ENCODE measurements around the gene SYPL1. TPM values are rescaled to one million over a fixed set of nuclear protein-coding genes. Genes with fewer than 3 reads are reported as not detected.

The SYPL1 gene
- total and polyA plus RNA-seq, 5 donors from 2014 or later = 37.8 to 80.7 (median 62.3) TPM

GRCh38 chr7:106119719-106120118 lies 7.6 kb upstream of the SYPL1 start:
- Histone ChIP-seq H3K27me3 (ENCODE audit: control insufficient read depth, insufficient read depth, low read length) (no peaks in the 10 kb centered on the region), H3K4me3 (ENCODE audit: low read depth, low read length) (no peak overlapping the region), H3K36me3 (ENCODE audit: control insufficient read depth, insufficient read depth, low read length) (no peaks in the 10 kb centered on the region), H3K9me3 (ENCODE audit: control insufficient read depth in 2 of 2, low read length in 2 of 2) (no peaks in the 10 kb centered on the region), H3K27ac (ENCODE audit: insufficient read depth, low read length, poor library complexity, severe bottlenecking) (no peak overlapping the region), H3K4me1 (ENCODE audit: control insufficient read depth, insufficient read depth, low read length, poor library complexity, severe bottlenecking) (no peaks in the 10 kb centered on the region)
- no peaks in the 10 kb centered on the region for H3K27me3 Mint-ChIP-seq
- no peak overlapping the region for H3K4me3 Mint-ChIP-seq
- ATAC-seq (ENCODE audit: low read depth in 2 of 2) (no peak), DNase-seq (no peak)
- H3K9me3 Mint-ChIP-seq = no peaks in the 10 kb centered on the region
- peaks cover 0 to 29% (median 10%) of the 10 kb centered on the region in 4 donors for H3K4me1 Mint-ChIP-seq
- no peak overlapping the region for H3K27ac Mint-ChIP-seq
- H3K36me3 Mint-ChIP-seq = no peaks in the 10 kb centered on the region

DNA sequence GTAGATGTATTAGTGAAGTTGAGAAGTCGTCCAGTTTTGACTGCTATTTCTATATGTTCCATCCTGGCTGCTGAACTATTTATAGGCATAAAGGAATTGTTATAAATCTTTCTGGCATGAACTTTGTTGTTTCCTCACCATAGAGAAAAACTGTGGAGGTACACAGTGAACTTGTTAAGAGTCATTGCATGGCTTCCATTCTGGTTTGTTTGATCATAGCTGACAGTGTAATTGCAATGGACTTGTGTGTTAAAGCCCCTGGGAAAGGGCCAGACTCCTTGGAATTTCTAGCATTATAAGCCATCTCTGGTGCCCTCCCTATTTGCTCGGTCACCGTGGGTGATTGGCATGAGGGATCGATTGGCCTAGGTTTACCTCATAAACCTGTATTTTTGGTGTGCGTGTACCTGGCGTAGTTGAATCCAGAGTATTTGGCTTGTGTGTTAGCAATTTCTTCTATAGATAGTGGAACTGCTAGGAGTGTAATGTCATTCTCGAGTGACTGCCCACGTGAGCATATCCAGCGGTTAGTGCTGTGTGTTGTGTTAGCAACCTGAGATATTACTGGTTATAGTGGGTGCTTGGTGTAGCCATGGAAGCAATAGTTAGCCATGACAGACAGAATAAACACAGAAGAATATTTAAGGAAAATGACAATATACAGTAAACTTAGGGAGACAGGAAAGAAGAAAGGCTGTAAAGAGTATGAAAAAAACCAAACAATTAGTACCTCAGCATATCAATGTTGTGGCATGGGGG lies 5.9 kb upstream of the SYPL1 start:
- Histone ChIP-seq H3K36me3 (ENCODE audit: control insufficient read depth, insufficient read depth, low read length) (no peaks in the 10 kb centered on the region), H3K4me1 (ENCODE audit: control insufficient read depth, insufficient read depth, low read length, poor library complexity, severe bottlenecking) (peaks cover 2% of the 10 kb centered on the region), H3K27me3 (ENCODE audit: control insufficient read depth, insufficient read depth, low read length) (no peaks in the 10 kb centered on the region), H3K27ac (ENCODE audit: insufficient read depth, low read length, poor library complexity, severe bottlenecking) (no peak overlapping the region), H3K4me3 (ENCODE audit: low read depth, low read length) (no peak overlapping the region), H3K9me3 (ENCODE audit: control insufficient read depth in 2 of 2, low read length in 2 of 2) (no peaks in the 10 kb centered on the region)
- Mint-ChIP-seq H3K27ac (peak overlapping the region in 2 of 3 donors; percentile 17 to 69), H3K27me3 (no peaks in the 10 kb centered on the region), H3K36me3 (no peaks in the 10 kb centered on the region), H3K4me1 (peaks cover 0 to 44% (median 14%) of the 10 kb centered on the region in 4 donors), H3K4me3 (no peak overlapping the region), H3K9me3 (no peaks in the 10 kb centered on the region)
- no peak for ATAC-seq (ENCODE audit: low read depth in 2 of 2)
- DNase-seq = no peak

- H3K4me1 Mint-ChIP-seq = peaks cover 3 to 48% (median 12%) of the 10 kb centered on the region in 4 donors
- no peaks in the 10 kb centered on the region for H3K36me3 Mint-ChIP-seq
- no peak for DNase-seq
- Histone ChIP-seq H3K4me1 (ENCODE audit: control insufficient read depth, insufficient read depth, low read length, poor library complexity, severe bottlenecking) (peaks cover 13% of the 10 kb centered on the region), H3K9me3 (ENCODE audit: control insufficient read depth in 2 of 2, low read length in 2 of 2) (no peaks in the 10 kb centered on the region), H3K4me3 (ENCODE audit: low read depth, low read length) (no peak overlapping the region), H3K36me3 (ENCODE audit: control insufficient read depth, insufficient read depth, low read length) (no peaks in the 10 kb centered on the region), H3K27ac (ENCODE audit: insufficient read depth, low read length, poor library complexity, severe bottlenecking) (no peak overlapping the region), H3K27me3 (ENCODE audit: control insufficient read depth, insufficient read depth, low read length) (no peaks in the 10 kb centered on the region)
- peak overlapping the region in 2 of 3 donors; percentile 22 to 38 for H3K27ac Mint-ChIP-seq
- H3K9me3 Mint-ChIP-seq = no peaks in the 10 kb centered on the region
- no peaks in the 10 kb centered on the region for H3K27me3 Mint-ChIP-seq
- peak overlapping the region in 2 of 4 donors; percentile 41 to 67 for H3K4me3 Mint-ChIP-seq
- ATAC-seq (ENCODE audit: low read depth in 2 of 2) = no peak
Observed at GRCh38 chr7:106116161-106116704, 4.1 kb upstream of the SYPL1 start.

- Histone ChIP-seq H3K27me3 (ENCODE audit: control insufficient read depth, insufficient read depth, low read length) (no peaks in the 10 kb centered on the region), H3K4me1 (ENCODE audit: control insufficient read depth, insufficient read depth, low read length, poor library complexity, severe bottlenecking) (peaks cover 27% of the 10 kb centered on the region), H3K36me3 (ENCODE audit: control insufficient read depth, insufficient read depth, low read length) (no peaks in the 10 kb centered on the region), H3K27ac (ENCODE audit: insufficient read depth, low read length, poor library complexity, severe bottlenecking) (no peak overlapping the region), H3K4me3 (ENCODE audit: low read depth, low read length) (no peak overlapping the region), H3K9me3 (ENCODE audit: control insufficient read depth in 2 of 2, low read length in 2 of 2) (no peaks in the 10 kb centered on the region)
- H3K27me3 Mint-ChIP-seq = no peaks in the 10 kb centered on the region
- no peak for ATAC-seq (ENCODE audit: low read depth in 2 of 2)
- H3K9me3 Mint-ChIP-seq = no peaks in the 10 kb centered on the region
- H3K36me3 Mint-ChIP-seq = no peaks in the 10 kb centered on the region
- DNase-seq = peak in 2 of 3 donors; percentile 29 to 30
- peaks cover 13 to 60% (median 23%) of the 10 kb centered on the region in 4 donors for H3K4me1 Mint-ChIP-seq
- peak overlapping the region; percentile 68 to 94 (median 78) for H3K4me3 Mint-ChIP-seq
- H3K27ac Mint-ChIP-seq = peak overlapping the region; percentile 92 to 93 (median 93)
Observed at GRCh38 chr7:106114716-106115383, 2.7 kb upstream of the SYPL1 start.

- Mint-ChIP-seq H3K36me3 (no peaks in the 10 kb centered on the region), H3K27me3 (no peaks in the 10 kb centered on the region), H3K4me3 (peak overlapping the region; percentile 86 to 94 (median 92)), H3K9me3 (no peaks in the 10 kb centered on the region), H3K4me1 (peaks cover 22 to 75% (median 39%) of the 10 kb centered on the region in 4 donors), H3K27ac (peak overlapping the region; percentile 92 to 99 (median 93))
- DNase-seq (no peak), ATAC-seq (ENCODE audit: low read depth in 2 of 2) (no peak)
- Histone ChIP-seq H3K27ac (ENCODE audit: insufficient read depth, low read length, poor library complexity, severe bottlenecking) (peak overlapping the region; percentile 89), H3K9me3 (ENCODE audit: control insufficient read depth in 2 of 2, low read length in 2 of 2) (no peaks in the 10 kb centered on the region), H3K4me1 (ENCODE audit: control insufficient read depth, insufficient read depth, low read length, poor library complexity, severe bottlenecking) (peaks cover 40% of the 10 kb centered on the region), H3K36me3 (ENCODE audit: control insufficient read depth, insufficient read depth, low read length) (no peaks in the 10 kb centered on the region), H3K27me3 (ENCODE audit: control insufficient read depth, insufficient read depth, low read length) (no peaks in the 10 kb centered on the region), H3K4me3 (ENCODE audit: low read depth, low read length) (peak overlapping the region; percentile 88)
Observed at GRCh38 chr7:106112972-106113421, 885 bp upstream of the SYPL1 start.

DNA sequence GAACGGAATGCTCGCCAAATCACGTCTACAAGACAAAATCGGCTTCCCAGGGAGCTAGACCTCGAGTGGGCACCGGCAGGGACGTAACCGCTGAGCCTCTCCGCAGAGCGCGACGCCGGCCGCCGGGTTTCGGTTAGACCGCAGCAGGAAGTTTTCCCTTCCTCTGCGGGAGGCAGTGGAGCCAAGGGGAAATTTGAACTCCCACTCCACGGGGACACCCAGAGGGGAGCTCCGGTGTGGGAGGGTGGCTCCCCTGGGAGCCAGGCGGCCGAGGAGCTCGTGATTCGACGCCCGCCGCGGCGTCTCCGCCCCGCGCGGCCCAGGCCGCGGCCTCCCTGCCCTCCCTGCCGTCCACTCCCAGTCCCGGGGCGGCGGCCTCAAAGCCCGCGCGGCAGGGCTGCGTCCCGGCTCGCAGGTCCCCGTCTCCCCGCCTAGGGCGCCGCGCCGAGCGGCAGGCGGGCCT lies 426 bp downstream of the SYPL1 start:
- H3K27me3 ChIP-seq (ENCODE audit: control insufficient read depth, insufficient read depth, low read length) = no peaks in the 10 kb centered on the region
- no peaks in the 10 kb centered on the region for H3K9me3 ChIP-seq (ENCODE audit: control insufficient read depth in 2 of 2, low read length in 2 of 2)
- no peaks in the 10 kb centered on the region for H3K27me3 Mint-ChIP-seq
- no peaks in the 10 kb centered on the region for H3K36me3 ChIP-seq (ENCODE audit: control insufficient read depth, insufficient read depth, low read length)
- H3K4me1 ChIP-seq (ENCODE audit: control insufficient read depth, insufficient read depth, low read length, poor library complexity, severe bottlenecking) = peaks cover 40% of the 10 kb centered on the region
- no peaks in the 10 kb centered on the region for H3K36me3 Mint-ChIP-seq
- DNase-seq (peak in 1 of 3 donors; percentile 52), ATAC-seq (ENCODE audit: low read depth in 2 of 2) (peak in 1 of 2 donors; percentile 19)
- peak overlapping the region; percentile 87 for H3K4me3 ChIP-seq (ENCODE audit: low read depth, low read length)
- H3K27ac ChIP-seq (ENCODE audit: insufficient read depth, low read length, poor library complexity, severe bottlenecking) = peak overlapping the region; percentile 89
- H3K27ac Mint-ChIP-seq = peak overlapping the region; percentile 92 to 95 (median 93)
- peak overlapping the region; percentile 92 to 95 (median 94) for H3K4me3 Mint-ChIP-seq
- peaks cover 22 to 67% (median 38%) of the 10 kb centered on the region in 4 donors for H3K4me1 Mint-ChIP-seq
- H3K9me3 Mint-ChIP-seq = no peaks in the 10 kb centered on the region

- peak overlapping the region; percentile 92 to 95 (median 94) for H3K4me3 Mint-ChIP-seq
- Histone ChIP-seq H3K36me3 (ENCODE audit: control insufficient read depth, insufficient read depth, low read length) (no peaks in the 10 kb centered on the region), H3K4me3 (ENCODE audit: low read depth, low read length) (peak overlapping the region; percentile 87), H3K27ac (ENCODE audit: insufficient read depth, low read length, poor library complexity, severe bottlenecking) (peak overlapping the region; percentile 89), H3K9me3 (ENCODE audit: control insufficient read depth in 2 of 2, low read length in 2 of 2) (no peaks in the 10 kb centered on the region), H3K4me1 (ENCODE audit: control insufficient read depth, insufficient read depth, low read length, poor library complexity, severe bottlenecking) (peaks cover 41% of the 10 kb centered on the region), H3K27me3 (ENCODE audit: control insufficient read depth, insufficient read depth, low read length) (no peaks in the 10 kb centered on the region)
- DNase-seq = peak in 2 of 3 donors; percentile 19 to 45
- ATAC-seq (ENCODE audit: low read depth in 2 of 2) = no peak
- H3K9me3 Mint-ChIP-seq = no peaks in the 10 kb centered on the region
- peak overlapping the region; percentile 89 to 95 (median 93) for H3K27ac Mint-ChIP-seq
- no peaks in the 10 kb centered on the region for H3K27me3 Mint-ChIP-seq
- peaks cover 22 to 66% (median 40%) of the 10 kb centered on the region in 4 donors for H3K4me1 Mint-ChIP-seq
- no peaks in the 10 kb centered on the region for H3K36me3 Mint-ChIP-seq
Observed at GRCh38 chr7:106110885-106111654, 1.0 kb downstream of the SYPL1 start.
